Pulmonary artery endothelial cell (primary cell): Measurements from ENCODE around the gene SLC38A10. TPM values are rescaled to one million over a fixed set of nuclear protein-coding genes. Genes with fewer than 3 reads are reported as not detected.
A peak's percentile ranks its signal among the peaks of the same experiment; 100 is the strongest.
"Not testable (repeated sequence)": the region's sequence is repeated elsewhere in the genome, so short reads cannot be mapped to it uniquely, and the experiment has no call there.

Source experiments
- DNase-seq: peaks from one replicate; pipeline ENCODE4 v3.0.0-alpha.2; 2011; ENCODE audit warnings: low read depth, low spot score
- total RNA-seq: library from RNA; depleted of rRNA; stranded (reverse); fragments of >200 nt; gene quantifications from 2 replicates; pipeline ENCODE4 v1.2.3, GENCODE V29; 2014

SLC38A10 gene
- total RNA-seq, 1 donor from 2014 or later: 61.1 TPM

GRCh38 chr17:81231766-81232581 lies 63.1 kb downstream of the SLC38A10 start:
- no peak for DNase-seq

- DNase-seq: no peak
Measured at GRCh38 chr17:81231121-81231645, 63.9 kb downstream of the SLC38A10 start.

GRCh38 chr17:81230043-81230820 lies 64.9 kb downstream of the SLC38A10 start:
- no peak for DNase-seq

GRCh38 chr17:81229666-81229920 lies 65.5 kb downstream of the SLC38A10 start:
- DNase-seq: no peak

GRCh38 chr17:81228834-81229665 lies 66.1 kb downstream of the SLC38A10 start:
- DNase-seq: no peak

GRCh38 chr17:81228420-81228819 lies 66.7 kb downstream of the SLC38A10 start:
- no peak for DNase-seq

GRCh38 chr17:81227630-81228029 lies 67.5 kb downstream of the SLC38A10 start:
- DNase-seq: not testable (repeated sequence)

GRCh38 chr17:81223762-81224130 lies 71.4 kb downstream of the SLC38A10 start:
- DNase-seq: no peak

- peak; percentile 92 for DNase-seq
Measured at GRCh38 chr17:81222906-81223761, 72.0 kb downstream of the SLC38A10 start, which contains the start of gene CEP131. CEP131 (minus strand) TSS chr17:81222965; CDS start chr17:81220056, 2,909 bp downstream.

- DNase-seq: no peak
Measured at GRCh38 chr17:81222620-81222905, 72.5 kb downstream of the SLC38A10 start.

GRCh38 chr17:81221842-81222619 lies 73.1 kb downstream of the SLC38A10 start:
- no peak for DNase-seq

- no peak for DNase-seq
Measured at GRCh38 chr17:81221371-81221841, 73.7 kb downstream of the SLC38A10 start.

GRCh38 chr17:81219476-81220180 lies 75.5 kb downstream of the SLC38A10 start:
- no peak for DNase-seq

GRCh38 chr17:81218991-81219390 lies 76.1 kb downstream of the SLC38A10 start:
- DNase-seq: no peak

GRCh38 chr17:81218459-81218858 lies 76.6 kb downstream of the SLC38A10 start:
- DNase-seq: no peak

- no peak for DNase-seq
Measured at GRCh38 chr17:81217491-81217890, 77.6 kb downstream of the SLC38A10 start.

GRCh38 chr17:81213978-81214377 lies 81.1 kb downstream of the SLC38A10 start:
- no peak for DNase-seq

GRCh38 chr17:81212365-81212764 lies 82.7 kb downstream of the SLC38A10 start:
- no peak for DNase-seq

GRCh38 chr17:81210868-81211267 lies 84.2 kb downstream of the SLC38A10 start:
- no peak for DNase-seq
